ENCODE data around the gene EPPIN. TPM values are rescaled to one million over a fixed set of nuclear protein-coding genes. Genes with fewer than 3 reads are reported as not detected.

Gene EPPIN
- polyA plus RNA-seq, 1 of the 3 experiments (the other 2 are of a cell fraction): not detected

DNA sequence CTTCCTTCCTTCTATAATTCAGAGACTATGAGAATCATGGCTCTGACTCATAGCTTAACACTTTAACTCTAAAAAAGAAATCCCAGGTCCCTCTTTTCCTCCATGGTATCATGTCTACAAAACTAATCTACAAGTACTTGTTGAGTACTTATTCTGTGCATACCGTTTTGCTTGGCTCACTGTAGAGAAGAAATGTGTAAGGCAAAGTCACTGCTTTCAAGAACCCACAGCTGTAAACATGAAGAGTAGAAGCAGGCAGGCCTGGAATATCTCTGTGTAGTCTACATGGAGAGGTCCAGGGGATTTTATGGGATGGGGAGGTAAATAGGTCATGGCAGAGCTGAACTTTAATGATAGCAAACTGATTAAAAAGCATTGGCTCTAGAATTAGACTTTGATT is 45.6 kb downstream of the EPPIN start:
- Histone ChIP-seq H3F3A (replicated peaks; ENCODE audit: insufficient read depth) (peaks cover 2% of the 10 kb centered on the region), H3K4me1 (ENCODE audit: control insufficient read depth in 1 of 2, insufficient read depth in 2 of 2, low read depth in 1 of 2, low read length in 1 of 2) (no peaks in the 10 kb centered on the region), H3K9ac (no peak overlapping the region), H3K4me3 (ENCODE audit: low read depth in 2 of 2, low read length in 1 of 2) (no peak overlapping the region), H4K20me1 (ENCODE audit: insufficient read depth) (no peaks in the 10 kb centered on the region), H2AFZ (ENCODE audit: low read depth) (no peak overlapping the region), H3K27ac (ENCODE audit: low read depth in 2 of 2, low read length in 1 of 2) (no peak overlapping the region), H3K4me2 (no peak overlapping the region), H3K9me3 (no peaks in the 10 kb centered on the region), H3K9me2 (no peaks in the 10 kb centered on the region), H3K36me3 (replicated peaks in 1 of 2; ENCODE audit: control insufficient read depth in 1 of 2, insufficient read depth in 2 of 2, low read length in 1 of 2) (no peaks in the 10 kb centered on the region), H3K27me3 (ENCODE audit: insufficient read depth) (peaks cover 10% of the 10 kb centered on the region; the same call in 1 of the 2 replicates), H3K79me2 (ENCODE audit: insufficient read depth) (no peaks in the 10 kb centered on the region)
- CTCF ChIA-PET: interaction anchor here (0.6 kb wide), 1 partner anchor 37 kb away, joined by 3 read pairs; the partner anchor contains the start of gene WFDC6
- POLR2A ChIA-PET: no interaction called here
- DNase-seq: no peak
- 0% methylated on average over 1 of the region's 1 CpG for WGBS (ENCODE audit: low lambda C conversion rate)
- TF ChIP-seq, protein P1, sequence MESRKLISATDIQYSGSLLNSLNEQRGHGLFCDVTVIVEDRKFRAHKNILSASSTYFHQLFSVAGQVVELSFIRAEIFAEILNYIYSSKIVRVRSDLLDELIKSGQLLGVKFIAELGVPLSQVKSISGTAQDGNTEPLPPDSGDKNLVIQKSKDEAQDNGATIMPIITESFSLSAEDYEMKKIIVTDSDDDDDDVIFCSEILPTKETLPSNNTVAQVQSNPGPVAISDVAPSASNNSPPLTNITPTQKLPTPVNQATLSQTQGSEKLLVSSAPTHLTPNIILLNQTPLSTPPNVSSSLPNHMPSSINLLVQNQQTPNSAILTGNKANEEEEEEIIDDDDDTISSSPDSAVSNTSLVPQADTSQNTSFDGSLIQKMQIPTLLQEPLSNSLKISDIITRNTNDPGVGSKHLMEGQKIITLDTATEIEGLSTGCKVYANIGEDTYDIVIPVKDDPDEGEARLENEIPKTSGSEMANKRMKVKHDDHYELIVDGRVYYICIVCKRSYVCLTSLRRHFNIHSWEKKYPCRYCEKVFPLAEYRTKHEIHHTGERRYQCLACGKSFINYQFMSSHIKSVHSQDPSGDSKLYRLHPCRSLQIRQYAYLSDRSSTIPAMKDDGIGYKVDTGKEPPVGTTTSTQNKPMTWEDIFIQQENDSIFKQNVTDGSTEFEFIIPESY (IDR thresholded peaks at IDR 0.05; ENCODE audit: borderline replicate concordance, low read depth): no peak

DNA sequence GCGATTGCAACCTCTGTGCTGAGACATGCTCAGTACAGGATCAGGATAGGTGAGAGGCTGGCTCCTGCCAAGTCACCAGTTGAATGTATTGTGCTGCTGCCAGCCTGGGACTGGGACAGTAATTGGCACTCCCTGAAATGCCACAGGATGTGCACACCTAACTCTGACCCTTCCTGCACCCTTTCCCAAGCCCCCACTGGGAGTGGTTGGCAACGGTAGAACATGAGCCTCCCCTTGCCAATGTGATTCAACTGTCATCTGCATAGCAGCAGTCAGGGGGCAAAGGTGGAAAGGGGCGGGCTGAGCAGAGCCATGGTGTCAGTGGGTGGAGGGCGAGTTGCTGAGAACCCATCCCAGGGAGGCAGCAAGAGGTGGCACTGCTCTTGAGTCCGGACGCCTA is 47.2 kb downstream of the EPPIN start:
- Histone ChIP-seq H3K36me3 (replicated peaks in 1 of 2; ENCODE audit: control insufficient read depth in 1 of 2, insufficient read depth in 2 of 2, low read length in 1 of 2) (no peaks in the 10 kb centered on the region), H3K79me2 (ENCODE audit: insufficient read depth) (no peaks in the 10 kb centered on the region), H3K27me3 (ENCODE audit: insufficient read depth) (peaks cover 10% of the 10 kb centered on the region; the same call in 1 of the 2 replicates), H3F3A (replicated peaks; ENCODE audit: insufficient read depth) (no peaks in the 10 kb centered on the region), H3K4me3 (ENCODE audit: low read depth in 2 of 2, low read length in 1 of 2) (no peak overlapping the region), H3K9me2 (no peaks in the 10 kb centered on the region), H3K4me1 (ENCODE audit: control insufficient read depth in 1 of 2, insufficient read depth in 2 of 2, low read depth in 1 of 2, low read length in 1 of 2) (no peaks in the 10 kb centered on the region), H4K20me1 (ENCODE audit: insufficient read depth) (no peaks in the 10 kb centered on the region), H3K9me3 (no peaks in the 10 kb centered on the region), H3K9ac (no peak overlapping the region), H3K4me2 (no peak overlapping the region), H3K27ac (ENCODE audit: low read depth in 2 of 2, low read length in 1 of 2) (no peak overlapping the region), H2AFZ (ENCODE audit: low read depth) (no peak overlapping the region)
- CTCF ChIA-PET: no interaction called here
- 42% methylated on average over 6 of the region's 6 CpGs for WGBS (ENCODE audit: low lambda C conversion rate)
- POLR2A ChIA-PET: no interaction called here
- no peak for DNase-seq
- no peak for TF ChIP-seq YY1 (IDR thresholded peaks at IDR 0.05; ENCODE audit: low read depth)
- no peak for TF ChIP-seq RFX5 (IDR thresholded peaks at IDR 0.05; ENCODE audit: low read length)
- TF ChIP-seq, protein P2, sequence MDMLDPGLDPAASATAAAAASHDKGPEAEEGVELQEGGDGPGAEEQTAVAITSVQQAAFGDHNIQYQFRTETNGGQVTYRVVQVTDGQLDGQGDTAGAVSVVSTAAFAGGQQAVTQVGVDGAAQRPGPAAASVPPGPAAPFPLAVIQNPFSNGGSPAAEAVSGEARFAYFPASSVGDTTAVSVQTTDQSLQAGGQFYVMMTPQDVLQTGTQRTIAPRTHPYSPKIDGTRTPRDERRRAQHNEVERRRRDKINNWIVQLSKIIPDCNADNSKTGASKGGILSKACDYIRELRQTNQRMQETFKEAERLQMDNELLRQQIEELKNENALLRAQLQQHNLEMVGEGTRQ (IDR thresholded peaks at IDR 0.05; ENCODE audit: borderline replicate concordance, low read depth, low read length): no peak
- TF ChIP-seq, protein P3, sequence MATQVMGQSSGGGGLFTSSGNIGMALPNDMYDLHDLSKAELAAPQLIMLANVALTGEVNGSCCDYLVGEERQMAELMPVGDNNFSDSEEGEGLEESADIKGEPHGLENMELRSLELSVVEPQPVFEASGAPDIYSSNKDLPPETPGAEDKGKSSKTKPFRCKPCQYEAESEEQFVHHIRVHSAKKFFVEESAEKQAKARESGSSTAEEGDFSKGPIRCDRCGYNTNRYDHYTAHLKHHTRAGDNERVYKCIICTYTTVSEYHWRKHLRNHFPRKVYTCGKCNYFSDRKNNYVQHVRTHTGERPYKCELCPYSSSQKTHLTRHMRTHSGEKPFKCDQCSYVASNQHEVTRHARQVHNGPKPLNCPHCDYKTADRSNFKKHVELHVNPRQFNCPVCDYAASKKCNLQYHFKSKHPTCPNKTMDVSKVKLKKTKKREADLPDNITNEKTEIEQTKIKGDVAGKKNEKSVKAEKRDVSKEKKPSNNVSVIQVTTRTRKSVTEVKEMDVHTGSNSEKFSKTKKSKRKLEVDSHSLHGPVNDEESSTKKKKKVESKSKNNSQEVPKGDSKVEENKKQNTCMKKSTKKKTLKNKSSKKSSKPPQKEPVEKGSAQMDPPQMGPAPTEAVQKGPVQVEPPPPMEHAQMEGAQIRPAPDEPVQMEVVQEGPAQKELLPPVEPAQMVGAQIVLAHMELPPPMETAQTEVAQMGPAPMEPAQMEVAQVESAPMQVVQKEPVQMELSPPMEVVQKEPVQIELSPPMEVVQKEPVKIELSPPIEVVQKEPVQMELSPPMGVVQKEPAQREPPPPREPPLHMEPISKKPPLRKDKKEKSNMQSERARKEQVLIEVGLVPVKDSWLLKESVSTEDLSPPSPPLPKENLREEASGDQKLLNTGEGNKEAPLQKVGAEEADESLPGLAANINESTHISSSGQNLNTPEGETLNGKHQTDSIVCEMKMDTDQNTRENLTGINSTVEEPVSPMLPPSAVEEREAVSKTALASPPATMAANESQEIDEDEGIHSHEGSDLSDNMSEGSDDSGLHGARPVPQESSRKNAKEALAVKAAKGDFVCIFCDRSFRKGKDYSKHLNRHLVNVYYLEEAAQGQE (IDR thresholded peaks at IDR 0.05; ENCODE audit: low read depth, low read length): no peak
- TF ChIP-seq, protein P4, sequence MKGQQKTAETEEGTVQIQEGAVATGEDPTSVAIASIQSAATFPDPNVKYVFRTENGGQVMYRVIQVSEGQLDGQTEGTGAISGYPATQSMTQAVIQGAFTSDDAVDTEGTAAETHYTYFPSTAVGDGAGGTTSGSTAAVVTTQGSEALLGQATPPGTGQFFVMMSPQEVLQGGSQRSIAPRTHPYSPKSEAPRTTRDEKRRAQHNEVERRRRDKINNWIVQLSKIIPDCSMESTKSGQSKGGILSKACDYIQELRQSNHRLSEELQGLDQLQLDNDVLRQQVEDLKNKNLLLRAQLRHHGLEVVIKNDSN (IDR thresholded peaks at IDR 0.05; ENCODE audit: borderline replicate concordance, low read depth): no peak
- TF ChIP-seq, protein P1 (IDR thresholded peaks at IDR 0.05; ENCODE audit: borderline replicate concordance, low read depth): no peak
- TF ChIP-seq NRF1 (IDR thresholded peaks at IDR 0.05; ENCODE audit: low read depth, low read length): no peak
- no peak for TF ChIP-seq NFIC (IDR thresholded peaks at IDR 0.05; ENCODE audit: borderline replicate concordance)
- no peak for TF ChIP-seq TCF12 (IDR thresholded peaks at IDR 0.05)
- TF ChIP-seq JUND (IDR thresholded peaks at IDR 0.05): no peak
- TF ChIP-seq EZH2phosphoT487 (IDR thresholded peaks at IDR 0.05; ENCODE audit: borderline replicate concordance, low read depth): no peak
- TF ChIP-seq FOSL2 (IDR thresholded peaks at IDR 0.05; ENCODE audit: borderline replicate concordance, low read depth): no peak
- no peak for TF ChIP-seq GABPA (IDR thresholded peaks at IDR 0.05; ENCODE audit: low read depth)
- TF ChIP-seq FOXJ3 (CRISPR knock-in tag; IDR thresholded peaks at IDR 0.05): no peak
- no peak for TF ChIP-seq GATA2 (CRISPR knock-in tag; IDR thresholded peaks at IDR 0.05)
- no peak for TF ChIP-seq FOXM1 (IDR thresholded peaks at IDR 0.05; ENCODE audit: low read depth)
- TF ChIP-seq, protein P5, sequence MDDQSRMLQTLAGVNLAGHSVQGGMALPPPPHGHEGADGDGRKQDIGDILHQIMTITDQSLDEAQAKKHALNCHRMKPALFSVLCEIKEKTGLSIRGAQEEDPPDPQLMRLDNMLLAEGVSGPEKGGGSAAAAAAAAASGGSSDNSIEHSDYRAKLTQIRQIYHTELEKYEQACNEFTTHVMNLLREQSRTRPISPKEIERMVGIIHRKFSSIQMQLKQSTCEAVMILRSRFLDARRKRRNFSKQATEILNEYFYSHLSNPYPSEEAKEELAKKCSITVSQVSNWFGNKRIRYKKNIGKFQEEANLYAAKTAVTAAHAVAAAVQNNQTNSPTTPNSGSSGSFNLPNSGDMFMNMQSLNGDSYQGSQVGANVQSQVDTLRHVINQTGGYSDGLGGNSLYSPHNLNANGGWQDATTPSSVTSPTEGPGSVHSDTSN (IDR thresholded peaks at IDR 0.05): no peak
- TF ChIP-seq TEAD4 (IDR thresholded peaks at IDR 0.05; ENCODE audit: borderline replicate concordance, insufficient read depth): no peak
